CD4-positive, alpha-beta T cell treated with Interleukin-2 at 100 ng/mL for 4 hours (primary cell): ENCODE data around the gene ANGEL1.

Source experiments
- DNase-seq: peaks from one replicate; pipeline ENCODE4 v3.0.0-alpha.2; 2020; ENCODE audit warnings: low spot score

Gene ANGEL1

DNA sequence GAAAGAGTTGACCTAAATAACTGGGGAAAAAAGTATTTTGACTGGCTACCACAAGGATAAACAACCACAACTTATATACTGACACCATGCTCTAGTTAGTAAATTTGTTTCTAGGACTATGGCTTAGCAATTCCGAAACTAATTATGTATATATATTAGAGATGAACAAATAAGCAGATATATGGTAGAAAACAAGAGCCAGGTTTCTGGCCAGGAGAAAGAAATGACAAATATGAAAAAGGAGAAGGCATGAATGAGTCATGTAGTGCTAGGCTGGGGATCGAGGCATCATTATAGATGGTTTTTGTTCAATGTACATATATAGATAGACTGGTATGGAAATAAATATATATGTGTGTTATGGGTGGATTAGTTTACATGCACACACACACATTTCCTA is 8.0 kb upstream of the ANGEL1 start:
- DNase-seq: no peak

GRCh38 chr14:76814726-76815645 is 2.3 kb upstream of the ANGEL1 start:
- DNase-seq: no peak

DNA sequence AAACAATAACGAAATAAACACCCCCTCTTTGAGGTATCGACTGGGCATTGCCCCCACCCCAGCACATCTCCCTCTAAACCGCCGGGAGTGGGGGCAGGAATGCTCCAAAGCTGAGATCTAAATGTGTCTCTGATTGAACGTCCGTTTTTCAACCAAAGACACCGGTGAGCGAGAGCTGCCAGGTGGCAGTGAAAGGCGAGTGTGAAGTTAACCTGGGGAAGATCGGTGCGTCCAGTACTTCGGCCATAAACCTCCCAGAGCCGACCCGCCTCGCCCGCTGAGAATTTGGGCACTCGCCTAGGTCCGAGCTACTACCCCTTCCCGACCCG is 625 bp downstream of the ANGEL1 start:
- no peak for DNase-seq

- DNase-seq: no peak
Observed at GRCh38 chr14:76811561-76811960, 1.1 kb downstream of the ANGEL1 start.

- DNase-seq: peak; percentile 36
Observed at GRCh38 chr14:76810953-76811400, 1.7 kb downstream of the ANGEL1 start.

DNA sequence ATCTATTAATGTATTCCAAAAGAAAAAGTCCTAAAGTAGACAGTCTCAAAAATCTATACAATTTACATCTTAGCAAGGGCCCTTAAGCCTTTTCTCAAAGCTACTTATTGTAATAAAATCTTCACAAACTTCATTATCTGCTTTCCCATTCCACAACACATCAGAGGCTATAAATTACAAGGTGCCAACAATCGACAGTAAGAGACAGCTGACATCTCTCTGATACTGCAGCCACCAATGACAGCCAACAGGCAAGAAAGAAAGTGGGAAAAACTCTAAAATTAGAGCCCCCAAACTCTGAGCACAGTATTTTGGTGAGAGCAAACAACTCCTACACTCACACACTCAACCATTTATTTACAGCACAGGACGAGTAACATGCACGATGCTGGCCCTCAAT is 2.2 kb downstream of the ANGEL1 start:
- DNase-seq: no peak

DNA sequence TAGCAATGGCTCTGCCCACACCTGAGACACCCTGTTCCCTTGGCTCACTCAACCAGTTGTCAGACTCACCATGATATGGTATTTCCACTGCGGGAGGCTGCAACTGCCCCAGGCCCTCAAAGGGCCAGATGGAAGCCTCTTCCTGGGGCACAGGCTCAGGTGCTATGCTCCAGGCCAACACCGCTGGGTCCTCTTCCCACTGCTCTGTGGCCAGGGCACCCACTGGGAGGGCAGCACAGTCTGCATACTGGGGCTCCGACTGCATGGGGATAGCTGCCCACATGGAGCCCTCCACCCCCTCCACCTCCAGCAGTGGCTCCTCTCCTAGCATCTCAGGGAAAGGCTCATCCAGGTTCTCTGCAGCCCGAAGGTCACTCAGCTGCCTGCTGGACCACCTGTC is 3.7 kb downstream of the ANGEL1 start:
- no peak for DNase-seq

- DNase-seq: no peak
Observed at GRCh38 chr14:76808011-76808410, 4.7 kb downstream of the ANGEL1 start.

DNA sequence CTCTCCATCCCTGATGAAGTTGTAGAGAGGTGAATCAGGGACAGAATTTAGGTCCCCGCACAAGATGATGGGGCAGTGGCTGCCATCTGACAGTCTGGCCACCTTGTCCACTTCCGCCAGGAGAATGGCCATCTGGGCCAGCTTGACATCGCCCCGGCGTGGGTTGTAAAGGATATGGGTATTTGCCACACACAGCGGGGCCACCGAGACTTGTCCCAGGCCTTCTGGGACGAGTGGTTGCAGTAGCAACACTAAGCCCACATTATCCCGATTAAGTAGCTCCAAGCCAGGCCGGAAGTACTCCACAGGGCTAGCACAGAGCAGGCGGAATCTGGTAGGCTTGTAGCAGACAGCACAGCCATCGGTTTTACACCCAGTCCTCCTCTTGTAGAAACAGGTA is 6.2 kb downstream of the ANGEL1 start:
- DNase-seq: no peak

GRCh38 chr14:76793956-76794355 is 18.7 kb downstream of the ANGEL1 start:
- DNase-seq: no peak

- no peak for DNase-seq
Observed at GRCh38 chr14:76793324-76793723, 19.4 kb downstream of the ANGEL1 start.

GRCh38 chr14:76792422-76792821 is 20.3 kb downstream of the ANGEL1 start:
- DNase-seq: no peak

DNA sequence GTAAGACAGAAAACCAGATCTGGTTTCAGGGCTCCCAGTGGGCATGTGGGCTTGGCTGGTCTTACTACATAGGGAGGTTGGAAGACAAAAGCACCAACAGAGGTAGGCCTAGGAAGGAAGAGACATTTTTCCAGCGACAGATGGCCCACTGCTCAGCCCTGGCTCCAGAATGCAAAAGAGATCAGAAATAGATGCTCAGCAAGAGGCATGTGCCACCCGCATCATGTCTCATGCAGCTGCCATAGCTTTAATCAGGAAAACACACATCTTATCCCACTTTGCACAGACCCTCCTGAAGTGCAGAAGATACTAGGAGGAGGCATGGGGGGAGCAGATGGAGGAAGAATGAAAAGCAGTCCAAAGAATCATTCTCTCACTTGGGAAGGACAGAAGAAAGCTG is 26.1 kb downstream of the ANGEL1 start:
- no peak for DNase-seq

GRCh38 chr14:76784881-76785280 is 27.8 kb downstream of the ANGEL1 start:
- DNase-seq: peak; percentile 71

DNA sequence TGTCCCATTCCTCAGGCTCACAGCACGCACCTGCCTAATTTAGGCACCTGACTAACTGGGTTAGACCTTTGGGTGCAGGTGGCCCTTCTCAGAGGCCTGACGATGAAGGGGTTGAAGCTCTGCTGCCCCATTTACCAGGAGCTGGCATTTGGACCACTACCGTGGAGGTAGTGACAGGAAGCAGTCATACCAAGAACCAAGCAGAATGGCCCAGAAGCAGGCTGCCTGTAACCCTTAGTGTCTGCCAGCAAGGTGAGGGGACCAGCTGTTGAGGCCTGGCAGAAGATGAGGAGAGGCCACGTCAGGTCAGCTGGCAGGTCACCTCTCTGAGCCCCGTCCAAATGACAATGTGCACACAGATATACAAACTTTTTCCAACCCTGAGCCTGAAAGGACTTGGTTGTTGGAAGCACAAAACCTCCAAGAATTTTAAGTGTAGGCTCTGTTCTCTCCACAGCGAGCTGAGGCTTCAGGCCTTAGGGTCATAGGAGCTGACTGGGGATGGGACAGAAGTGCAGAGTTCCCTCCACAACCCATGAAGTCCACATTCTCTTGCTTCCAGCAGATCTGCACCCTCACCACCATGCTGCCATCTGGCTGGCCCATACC is 28.3 kb downstream of the ANGEL1 start:
- no peak for DNase-seq

- DNase-seq: no peak
Observed at GRCh38 chr14:76782885-76783566, 29.7 kb downstream of the ANGEL1 start.

DNA sequence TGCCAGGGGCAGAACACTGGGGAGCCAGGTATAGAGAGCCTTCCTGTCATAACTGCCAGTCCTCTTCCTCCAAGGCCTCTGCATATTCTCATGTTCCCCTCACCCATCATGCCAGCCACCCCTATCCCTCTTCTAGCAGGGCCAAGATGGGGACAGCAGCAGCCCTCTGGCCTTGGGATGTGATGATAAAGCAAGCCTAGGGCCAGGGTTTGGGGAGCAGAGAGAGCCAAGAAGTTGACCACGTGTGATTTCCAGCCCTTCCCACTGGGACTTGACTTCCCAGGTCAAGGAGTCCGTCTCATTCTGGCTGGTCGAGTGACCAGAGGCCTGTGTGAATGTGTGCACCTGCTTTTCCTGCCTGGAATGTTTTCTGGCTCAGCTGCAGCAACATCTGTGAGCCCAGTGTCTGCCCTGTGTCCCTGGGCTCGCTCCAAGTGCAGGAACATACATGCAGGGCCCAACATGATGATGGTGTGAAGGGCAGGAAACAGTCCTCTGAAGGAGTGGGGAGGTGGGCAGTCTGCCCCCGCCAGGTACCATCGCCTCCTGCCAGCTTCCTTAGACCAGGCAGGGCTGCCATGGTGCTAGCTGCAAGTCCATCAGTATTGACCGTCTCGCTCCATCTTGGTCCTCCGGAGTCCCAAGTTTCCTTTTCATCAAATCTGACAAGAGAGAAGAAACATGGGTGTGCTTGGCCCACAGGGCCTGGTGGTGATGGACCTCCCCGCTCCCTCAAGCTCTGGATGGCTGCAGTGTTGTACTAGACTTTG is 30.4 kb downstream of the ANGEL1 start:
- no peak for DNase-seq

DNA sequence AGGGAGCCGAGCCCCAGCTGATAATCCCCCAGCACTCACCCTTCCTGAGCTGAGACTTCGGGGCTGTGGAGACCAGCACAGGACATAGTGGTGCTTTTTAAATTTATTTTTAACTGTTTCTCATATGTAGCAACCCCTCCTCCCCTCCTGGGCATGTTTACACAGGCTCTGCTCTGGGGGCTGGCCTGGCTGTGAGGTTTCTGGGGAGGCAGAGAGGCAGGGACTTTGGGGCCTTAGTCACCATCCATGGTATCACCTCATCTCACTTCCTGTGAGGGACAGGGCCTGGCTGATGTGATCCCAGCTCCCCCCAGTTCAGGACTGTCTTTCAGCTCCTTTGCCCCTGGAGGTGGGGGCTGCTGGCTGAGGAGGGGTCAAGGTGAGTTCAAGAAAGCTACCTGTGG is 31.0 kb downstream of the ANGEL1 start:
- no peak for DNase-seq

DNA sequence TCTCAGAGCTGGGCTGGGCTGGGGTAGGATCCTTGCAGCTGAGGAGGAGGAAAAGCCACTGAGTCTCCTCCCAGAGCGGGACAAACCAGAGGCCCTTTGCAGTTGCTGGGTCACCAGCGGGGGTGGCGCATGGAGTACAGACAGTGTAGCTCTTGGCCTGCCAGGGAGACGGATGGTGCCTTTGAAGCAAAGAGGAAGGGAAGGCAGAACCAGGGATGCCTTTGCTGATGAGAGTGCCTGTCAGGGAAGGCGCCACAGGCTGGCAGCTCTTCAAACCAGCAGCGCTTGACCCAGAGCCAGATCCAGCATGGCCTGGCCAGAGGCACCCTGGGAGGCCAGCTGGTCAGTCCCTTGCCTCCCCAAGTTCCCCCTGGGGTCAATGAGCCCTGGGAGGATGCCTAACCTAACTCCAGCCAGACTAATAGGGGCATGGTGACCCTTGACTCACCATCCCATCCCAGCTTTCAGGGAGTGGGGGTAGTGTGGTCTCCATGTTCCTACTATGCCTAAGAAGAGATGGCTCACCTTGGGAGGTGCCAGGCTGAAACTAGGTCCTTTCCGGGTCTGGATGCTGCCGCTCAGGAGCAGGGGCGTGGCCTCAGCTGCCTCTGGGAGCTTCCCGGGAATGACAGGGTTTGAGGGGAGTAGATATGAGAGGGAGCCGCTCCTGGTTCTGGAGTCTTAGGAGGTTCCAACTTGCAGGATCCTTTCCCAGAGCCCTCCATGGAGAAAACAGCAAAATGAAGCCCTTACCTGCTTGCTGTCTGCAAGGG is 31.6 kb downstream of the ANGEL1 start:
- DNase-seq: no peak

GRCh38 chr14:76780360-76780759 is 32.3 kb downstream of the ANGEL1 start:
- no peak for DNase-seq

DNA sequence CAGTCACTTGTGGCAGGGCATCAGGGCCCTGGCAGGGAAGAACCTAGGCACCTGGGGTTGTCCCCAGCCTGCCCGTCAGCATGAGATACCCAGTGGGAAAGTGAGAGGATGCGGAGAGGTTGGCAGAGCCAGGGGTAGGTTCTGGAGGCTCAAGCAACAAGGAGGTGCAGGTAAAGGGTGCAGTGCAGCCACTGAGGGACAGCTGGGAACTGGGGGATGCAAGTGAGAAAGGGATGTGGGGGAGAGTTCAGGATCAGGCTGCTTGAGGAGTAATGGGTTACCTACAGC is 32.7 kb downstream of the ANGEL1 start:
- no peak for DNase-seq
